ENCODE results near the gene PCDHGC5.

Gene PCDHGC5

GRCh38 chr5:141492168-141492885 is 3.4 kb downstream of the PCDHGC5 start:
- Histone ChIP-seq H3K4me1 (ENCODE audit: control insufficient read depth, insufficient read depth, low read length) (peaks cover 63% of the 10 kb centered on the region), H3K36me3 (ENCODE audit: insufficient read depth, low read length) (peaks cover 29% of the 10 kb centered on the region), H3K9me3 (replicated peaks; ENCODE audit: low read length) (no peaks in the 10 kb centered on the region), H3K9ac (ENCODE audit: low read depth, low read length) (no peak overlapping the region), H3K4me2 (ENCODE audit: low read length) (no peak overlapping the region), H3K27me3 (ENCODE audit: control insufficient read depth, insufficient read depth, low read length) (no peaks in the 10 kb centered on the region), H3K4me3 (ENCODE audit: low read length) (no peak overlapping the region)

- Histone ChIP-seq H3K4me2 (ENCODE audit: low read length) (peak overlapping the region; percentile 10), H3K9ac (ENCODE audit: low read depth, low read length) (peak overlapping the region; percentile 59), H3K9me3 (replicated peaks; ENCODE audit: low read length) (no peaks in the 10 kb centered on the region), H3K4me3 (ENCODE audit: low read length) (no peak overlapping the region), H3K4me1 (ENCODE audit: control insufficient read depth, insufficient read depth, low read length) (peaks cover 49% of the 10 kb centered on the region), H3K36me3 (ENCODE audit: insufficient read depth, low read length) (peaks cover 37% of the 10 kb centered on the region), H3K27me3 (ENCODE audit: control insufficient read depth, insufficient read depth, low read length) (no peaks in the 10 kb centered on the region)
Measured at GRCh38 chr5:141493500-141494422, 4.9 kb downstream of the PCDHGC5 start.

GRCh38 chr5:141494761-141495452 is 6.0 kb downstream of the PCDHGC5 start:
- peaks cover 32% of the 10 kb centered on the region for H3K36me3 ChIP-seq (ENCODE audit: insufficient read depth, low read length)
- peak overlapping the region; percentile 59 for H3K9ac ChIP-seq (ENCODE audit: low read depth, low read length)
- no peak overlapping the region for H3K4me3 ChIP-seq (ENCODE audit: low read length)
- H3K9me3 ChIP-seq (replicated peaks; ENCODE audit: low read length): no peaks in the 10 kb centered on the region
- H3K4me2 ChIP-seq (ENCODE audit: low read length): peak overlapping the region; percentile 19
- peaks cover 37% of the 10 kb centered on the region for H3K4me1 ChIP-seq (ENCODE audit: control insufficient read depth, insufficient read depth, low read length)
- H3K27me3 ChIP-seq (ENCODE audit: control insufficient read depth, insufficient read depth, low read length): no peaks in the 10 kb centered on the region

GRCh38 chr5:141495453-141495811 is 6.6 kb downstream of the PCDHGC5 start:
- Histone ChIP-seq H3K4me3 (ENCODE audit: low read length) (no peak overlapping the region), H3K4me2 (ENCODE audit: low read length) (peak overlapping the region; percentile 19), H3K9ac (ENCODE audit: low read depth, low read length) (peak overlapping the region; percentile 59), H3K36me3 (ENCODE audit: insufficient read depth, low read length) (peaks cover 28% of the 10 kb centered on the region), H3K9me3 (replicated peaks; ENCODE audit: low read length) (no peaks in the 10 kb centered on the region), H3K4me1 (ENCODE audit: control insufficient read depth, insufficient read depth, low read length) (peaks cover 35% of the 10 kb centered on the region), H3K27me3 (ENCODE audit: control insufficient read depth, insufficient read depth, low read length) (no peaks in the 10 kb centered on the region)

GRCh38 chr5:141496038-141496437 is 7.2 kb downstream of the PCDHGC5 start:
- Histone ChIP-seq H3K4me3 (ENCODE audit: low read length) (no peak overlapping the region), H3K9me3 (replicated peaks; ENCODE audit: low read length) (no peaks in the 10 kb centered on the region), H3K4me1 (ENCODE audit: control insufficient read depth, insufficient read depth, low read length) (peaks cover 35% of the 10 kb centered on the region), H3K9ac (ENCODE audit: low read depth, low read length) (peak overlapping the region; percentile 59), H3K4me2 (ENCODE audit: low read length) (peak overlapping the region; percentile 25), H3K36me3 (ENCODE audit: insufficient read depth, low read length) (peaks cover 22% of the 10 kb centered on the region), H3K27me3 (ENCODE audit: control insufficient read depth, insufficient read depth, low read length) (no peaks in the 10 kb centered on the region)

GRCh38 chr5:141501761-141502160 is 12.9 kb downstream of the PCDHGC5 start:
- Histone ChIP-seq H3K9me3 (replicated peaks; ENCODE audit: low read length) (no peaks in the 10 kb centered on the region), H3K9ac (ENCODE audit: low read depth, low read length) (no peak overlapping the region), H3K27me3 (ENCODE audit: control insufficient read depth, insufficient read depth, low read length) (no peaks in the 10 kb centered on the region), H3K4me3 (ENCODE audit: low read length) (no peak overlapping the region), H3K4me1 (ENCODE audit: control insufficient read depth, insufficient read depth, low read length) (peaks cover 2% of the 10 kb centered on the region), H3K36me3 (ENCODE audit: insufficient read depth, low read length) (peaks cover 20% of the 10 kb centered on the region), H3K4me2 (ENCODE audit: low read length) (no peak overlapping the region)

- Histone ChIP-seq H3K4me1 (ENCODE audit: control insufficient read depth, insufficient read depth, low read length) (peaks cover 20% of the 10 kb centered on the region), H3K9ac (ENCODE audit: low read depth, low read length) (no peak overlapping the region), H3K9me3 (replicated peaks; ENCODE audit: low read length) (no peaks in the 10 kb centered on the region), H3K4me3 (ENCODE audit: low read length) (no peak overlapping the region), H3K27me3 (ENCODE audit: control insufficient read depth, insufficient read depth, low read length) (no peaks in the 10 kb centered on the region), H3K4me2 (ENCODE audit: low read length) (no peak overlapping the region), H3K36me3 (ENCODE audit: insufficient read depth, low read length) (peaks cover 9% of the 10 kb centered on the region)
Measured at GRCh38 chr5:141503681-141504080, 14.8 kb downstream of the PCDHGC5 start.

GRCh38 chr5:141504216-141504615 is 15.3 kb downstream of the PCDHGC5 start:
- Histone ChIP-seq H3K27me3 (ENCODE audit: control insufficient read depth, insufficient read depth, low read length) (no peaks in the 10 kb centered on the region), H3K9me3 (replicated peaks; ENCODE audit: low read length) (no peaks in the 10 kb centered on the region), H3K9ac (ENCODE audit: low read depth, low read length) (no peak overlapping the region), H3K4me1 (ENCODE audit: control insufficient read depth, insufficient read depth, low read length) (peaks cover 22% of the 10 kb centered on the region), H3K4me3 (ENCODE audit: low read length) (no peak overlapping the region), H3K36me3 (ENCODE audit: insufficient read depth, low read length) (peaks cover 9% of the 10 kb centered on the region), H3K4me2 (ENCODE audit: low read length) (no peak overlapping the region)

GRCh38 chr5:141506381-141507155 is 17.7 kb downstream of the PCDHGC5 start:
- Histone ChIP-seq H3K4me1 (ENCODE audit: control insufficient read depth, insufficient read depth, low read length) (peaks cover 30% of the 10 kb centered on the region), H3K36me3 (ENCODE audit: insufficient read depth, low read length) (peaks cover 19% of the 10 kb centered on the region), H3K27me3 (ENCODE audit: control insufficient read depth, insufficient read depth, low read length) (no peaks in the 10 kb centered on the region), H3K4me3 (ENCODE audit: low read length) (no peak overlapping the region), H3K4me2 (ENCODE audit: low read length) (no peak overlapping the region), H3K9me3 (replicated peaks; ENCODE audit: low read length) (no peaks in the 10 kb centered on the region), H3K9ac (ENCODE audit: low read depth, low read length) (peak overlapping the region; percentile 82)

- H3K4me2 ChIP-seq (ENCODE audit: low read length): peak overlapping the region; percentile 73
- H3K9ac ChIP-seq (ENCODE audit: low read depth, low read length): peak overlapping the region; percentile 82
- H3K27me3 ChIP-seq (ENCODE audit: control insufficient read depth, insufficient read depth, low read length): no peaks in the 10 kb centered on the region
- H3K4me1 ChIP-seq (ENCODE audit: control insufficient read depth, insufficient read depth, low read length): peaks cover 37% of the 10 kb centered on the region
- H3K9me3 ChIP-seq (replicated peaks; ENCODE audit: low read length): no peaks in the 10 kb centered on the region
- H3K36me3 ChIP-seq (ENCODE audit: insufficient read depth, low read length): peaks cover 26% of the 10 kb centered on the region
- peak overlapping the region; percentile 59 for H3K4me3 ChIP-seq (ENCODE audit: low read length)
Measured at GRCh38 chr5:141507387-141508091, 18.7 kb downstream of the PCDHGC5 start.
